H9 (cell line): ENCODE measurements around the gene PPFIA2. TPM values are rescaled to one million over a fixed set of nuclear protein-coding genes. Genes with fewer than 3 reads are reported as not detected.

Experiments used
- DNase-seq: peaks from one replicate; pipeline ENCODE4 v3.0.0-alpha.2; 2017
- H2AFZ ChIP-seq: one replicate; pipeline ENCODE4 v1.6.1; 2013; ENCODE audit warnings: mild to moderate bottlenecking, low read length, control low read depth, moderate library complexity
- H2AK5ac ChIP-seq: 2 replicates; pipeline ENCODE4 v1.6.1; 2013; ENCODE audit warnings: low read length, control low read depth, mixed read lengths; ENCODE audit not compliant: insufficient read length
- H2BK120ac ChIP-seq: one replicate; pipeline ENCODE4 v1.6.1; 2013; ENCODE audit warnings: low read depth, mild to moderate bottlenecking, low read length, control low read depth, inconsistent platforms; ENCODE audit not compliant: poor library complexity, severe bottlenecking
- H2BK12ac ChIP-seq: 2 replicates; pipeline ENCODE4 v1.6.1; 2013; ENCODE audit warnings: low read length, control low read depth, mixed read lengths, low read depth; ENCODE audit not compliant: insufficient read length
- H2BK15ac ChIP-seq: 2 replicates; pipeline ENCODE4 v1.6.1; 2013; ENCODE audit warnings: low read depth, low read length, control low read depth
- H2BK20ac ChIP-seq: one replicate; pipeline ENCODE4 v1.6.1; 2013; ENCODE audit warnings: low read depth, mild to moderate bottlenecking, low read length, control low read depth, inconsistent platforms; ENCODE audit not compliant: poor library complexity, severe bottlenecking
- H2BK5ac ChIP-seq: 2 replicates; pipeline ENCODE4 v1.6.1; 2013; ENCODE audit warnings: low read length, control low read depth, mixed read lengths; ENCODE audit not compliant: insufficient read length
- H3K14ac ChIP-seq: 2 replicates; pipeline ENCODE4 v1.6.1; 2013; ENCODE audit warnings: low read length, control low read depth; ENCODE audit not compliant: insufficient read depth
- H3K18ac ChIP-seq: 2 replicates; pipeline ENCODE4 v1.6.1; 2013; ENCODE audit warnings: low read depth, mild to moderate bottlenecking, mixed read lengths, low read length, control low read depth; ENCODE audit not compliant: insufficient read length
- H3K23ac ChIP-seq: 2 replicates; pipeline ENCODE4 v1.6.1; 2013; ENCODE audit warnings: low read length, control low read depth, mixed read lengths, low read depth; ENCODE audit not compliant: insufficient read length
- H3K23me2 ChIP-seq: 2 replicates; pipeline ENCODE4 v1.6.1; 2013; ENCODE audit warnings: low read depth, mild to moderate bottlenecking, mixed read lengths, low read length, control low read depth; ENCODE audit not compliant: insufficient read length, poor library complexity, severe bottlenecking
- H3K27ac ChIP-seq: 2 replicates; pipeline ENCODE4 v1.5.1; 2013; ENCODE audit warnings: low read length, control low read depth, mixed read lengths, low read depth; ENCODE audit not compliant: insufficient read length
- H3K27me3 ChIP-seq: 2 replicates; pipeline ENCODE4 v1.6.1; 2013; ENCODE audit warnings: low read length, control low read depth, inconsistent platforms; ENCODE audit not compliant: insufficient read depth
- H3K4ac ChIP-seq: 2 replicates; pipeline ENCODE4 v1.6.1; 2013; ENCODE audit warnings: low read depth, mild to moderate bottlenecking, control low read depth, inconsistent platforms, low read length, moderate library complexity
- H3K4me1 ChIP-seq: 2 replicates; pipeline ENCODE4 v1.6.1; 2013; ENCODE audit warnings: low read length, control low read depth, inconsistent platforms; ENCODE audit not compliant: insufficient read depth
- H3K4me2 ChIP-seq: 2 replicates; pipeline ENCODE4 v1.6.1; 2013; ENCODE audit warnings: low read length, control low read depth, mixed read lengths; ENCODE audit not compliant: insufficient read length, insufficient read depth
- H3K56ac ChIP-seq: 2 replicates; pipeline ENCODE4 v1.6.1; 2013; ENCODE audit warnings: low read depth, mild to moderate bottlenecking, mixed read lengths, low read length, control low read depth; ENCODE audit not compliant: insufficient read length
- H3K79me1 ChIP-seq: 2 replicates; pipeline ENCODE4 v1.6.1; 2013; ENCODE audit warnings: low read depth, mild to moderate bottlenecking, moderate library complexity, low read length, control low read depth, inconsistent platforms; ENCODE audit not compliant: insufficient read depth, poor library complexity, severe bottlenecking
- H3K79me2 ChIP-seq: 2 replicates; pipeline ENCODE4 v1.6.1; 2013; ENCODE audit warnings: low read length, control low read depth, inconsistent platforms; ENCODE audit not compliant: insufficient read depth
- H3K9ac ChIP-seq: 2 replicates; pipeline ENCODE4 v1.6.1; 2013; ENCODE audit warnings: low read length, control low read depth, mixed read lengths; ENCODE audit not compliant: insufficient read length; ENCODE audit errors: extremely low read depth
- H3K9me3 ChIP-seq: one replicate; pipeline ENCODE4 v1.6.1; 2013; ENCODE audit warnings: low read depth, low read length, inconsistent platforms; ENCODE audit not compliant: control insufficient read depth
- H3T11ph ChIP-seq: one replicate; pipeline ENCODE4 v1.6.1; 2013; ENCODE audit warnings: mild to moderate bottlenecking, low read length, control low read depth, inconsistent platforms
- H4K20me1 ChIP-seq: one replicate; pipeline ENCODE4 v1.6.1; 2013; ENCODE audit not compliant: control insufficient read depth, insufficient read length, insufficient read depth
- H4K5ac ChIP-seq: 2 replicates; pipeline ENCODE4 v1.6.1; 2013; ENCODE audit warnings: low read depth, mild to moderate bottlenecking, mixed read lengths, low read length, control low read depth; ENCODE audit not compliant: insufficient read length
- H4K8ac ChIP-seq: replicated peaks from 2 replicates; pipeline ENCODE4 v1.6.1; 2013; ENCODE audit warnings: low read length, control low read depth, mixed read lengths, low read depth; ENCODE audit not compliant: insufficient read length
- H4K91ac ChIP-seq: 2 replicates; pipeline ENCODE4 v1.6.1; 2013; ENCODE audit warnings: low read depth, mild to moderate bottlenecking, moderate library complexity, mixed read lengths, low read length, control low read depth; ENCODE audit not compliant: insufficient read length
- H3K27ac Mint-ChIP-seq, 3 experiments: 2 replicates in 2 of 3; 3 replicates in 1 of 3; pipeline ENCODE4 v1.8.0; 2020 to 2021; ENCODE audit warnings: mixed read lengths in 3 of 3, mild to moderate bottlenecking in 1 of 3, moderate library complexity in 1 of 3
- H3K27me3 Mint-ChIP-seq: 2 replicates; pipeline ENCODE4 v1.8.0; 2021; ENCODE audit warnings: low read depth, mild to moderate bottlenecking, moderate library complexity, mixed read lengths
- H3K36me3 Mint-ChIP-seq, 3 experiments: 2 replicates in 2 of 3; 3 replicates in 1 of 3; pipeline ENCODE4 v1.8.0; 2020 to 2021; ENCODE audit warnings: low read depth in 3 of 3, mixed read lengths in 3 of 3; ENCODE audit not compliant: insufficient read depth in 1 of 3
- H3K4me1 Mint-ChIP-seq, 2 experiments: 2 replicates each; pipeline ENCODE4 v1.8.0; 2020; ENCODE audit warnings: mixed read lengths in 2 of 2
- H3K4me3 Mint-ChIP-seq, 2 experiments: 2 replicates in 1 of 2; 3 replicates in 1 of 2; pipeline ENCODE4 v1.8.0; 2020 to 2021; ENCODE audit warnings: mild to moderate bottlenecking in 2 of 2, mixed read lengths in 2 of 2, moderate library complexity in 1 of 2
- H3K9me3 Mint-ChIP-seq, 2 experiments: 2 replicates in 1 of 2; 3 replicates in 1 of 2; pipeline ENCODE4 v1.8.0; 2020; ENCODE audit warnings: mild to moderate bottlenecking in 2 of 2, mixed read lengths in 2 of 2, moderate library complexity in 1 of 2
- WGBS: extraction: QIAGEN DNeasy Blood & Tissue Kit; methylation state at CpG from one replicate; pipeline ENCODE4 v1.1.7; 2013; ENCODE audit warnings: missing lambda C conversion rate, low lambda C conversion rate, mixed read lengths; ENCODE audit not compliant: insufficient read length; ENCODE audit errors: extremely low coverage; 5-methylcytosine and 5-hydroxymethylcytosine counted together
- total RNA-seq: library from RNA; stranded (reverse); gene quantifications from 2 replicates; pipeline ENCODE4 v1.2.1, GENCODE V29; 2021
- TF ChIP-seq, protein P1 (sequence below): fragments of 200-600 bp; sonication (generic); conservative IDR thresholded peaks from 3 replicates; pipeline ENCODE4 v1.8.0; 2021; ENCODE audit warnings: antibody characterized with exemption, mild to moderate bottlenecking

PPFIA2 gene
- total RNA-seq, 1 experiment from 2014 or later = 1.3 TPM

- Histone ChIP-seq H4K5ac (no peak overlapping the region), H3K27ac (no peak overlapping the region), H3T11ph (no peak overlapping the region), H3K9me3 (no peaks in the 10 kb centered on the region), H3K79me2 (no peaks in the 10 kb centered on the region), H3K56ac (no peak overlapping the region), H4K91ac (no peak overlapping the region), H3K4ac (no peak overlapping the region), H3K14ac (no peak overlapping the region), H2BK20ac (no peak overlapping the region), H3K23ac (no peak overlapping the region), H2AFZ (no peak overlapping the region), H3K4me2 (no peak overlapping the region), H2BK5ac (no peak overlapping the region), H2BK12ac (no peak overlapping the region), H3K4me1 (no peaks in the 10 kb centered on the region), H2AK5ac (no peak overlapping the region), H3K79me1 (no peaks in the 10 kb centered on the region), H3K18ac (no peak overlapping the region), H2BK120ac (no peak overlapping the region), H3K23me2 (no peaks in the 10 kb centered on the region), H4K8ac (no peak overlapping the region), H3K27me3 (no peaks in the 10 kb centered on the region), H3K9ac (no peak overlapping the region), H2BK15ac (no peak overlapping the region), H4K20me1 (no peaks in the 10 kb centered on the region)
- WGBS = no CpG with 5 or more reads among the region's 1 CpG
- no peaks in the 10 kb centered on the region for H3K36me3 Mint-ChIP-seq
- no peaks in the 10 kb centered on the region; the same call in 1 of the 2 replicates for H3K27me3 Mint-ChIP-seq
- H3K27ac Mint-ChIP-seq = no peak overlapping the region
- TF ChIP-seq, protein P1, sequence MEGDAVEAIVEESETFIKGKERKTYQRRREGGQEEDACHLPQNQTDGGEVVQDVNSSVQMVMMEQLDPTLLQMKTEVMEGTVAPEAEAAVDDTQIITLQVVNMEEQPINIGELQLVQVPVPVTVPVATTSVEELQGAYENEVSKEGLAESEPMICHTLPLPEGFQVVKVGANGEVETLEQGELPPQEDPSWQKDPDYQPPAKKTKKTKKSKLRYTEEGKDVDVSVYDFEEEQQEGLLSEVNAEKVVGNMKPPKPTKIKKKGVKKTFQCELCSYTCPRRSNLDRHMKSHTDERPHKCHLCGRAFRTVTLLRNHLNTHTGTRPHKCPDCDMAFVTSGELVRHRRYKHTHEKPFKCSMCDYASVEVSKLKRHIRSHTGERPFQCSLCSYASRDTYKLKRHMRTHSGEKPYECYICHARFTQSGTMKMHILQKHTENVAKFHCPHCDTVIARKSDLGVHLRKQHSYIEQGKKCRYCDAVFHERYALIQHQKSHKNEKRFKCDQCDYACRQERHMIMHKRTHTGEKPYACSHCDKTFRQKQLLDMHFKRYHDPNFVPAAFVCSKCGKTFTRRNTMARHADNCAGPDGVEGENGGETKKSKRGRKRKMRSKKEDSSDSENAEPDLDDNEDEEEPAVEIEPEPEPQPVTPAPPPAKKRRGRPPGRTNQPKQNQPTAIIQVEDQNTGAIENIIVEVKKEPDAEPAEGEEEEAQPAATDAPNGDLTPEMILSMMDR = no peak
- H3K4me1 Mint-ChIP-seq = no peaks in the 10 kb centered on the region
- no peak for DNase-seq
- no peaks in the 10 kb centered on the region; a peak in 1 of 5 replicates for H3K9me3 Mint-ChIP-seq
- no peak overlapping the region for H3K4me3 Mint-ChIP-seq
Observed at GRCh38 chr12:81518638-81519037, 240.5 kb downstream of the PPFIA2 start.
